ENCODE measurements around the gene PARD3B.

Gene PARD3B

GRCh38 chr2:205337274-205337673, 792.0 kb downstream of the PARD3B start:
- DNase-seq (ENCODE audit: insufficient read length) (no peak), FAIRE-seq (no peak)
- TF ChIP-seq POLR2AphosphoS5 (IDR thresholded peaks at IDR 0.05; ENCODE audit: low read depth, low read length): no peak
- no peak for TF ChIP-seq TAF1 (IDR thresholded peaks at IDR 0.05; ENCODE audit: borderline replicate concordance, low read depth, low read length)
- TF ChIP-seq POLR2A (IDR thresholded peaks at IDR 0.05; ENCODE audit: low read depth, low read length): no peak

- FAIRE-seq (no peak), DNase-seq (ENCODE audit: insufficient read length) (no peak)
- TF ChIP-seq TAF1 (IDR thresholded peaks at IDR 0.05; ENCODE audit: borderline replicate concordance, low read depth, low read length) (no peak), POLR2A (IDR thresholded peaks at IDR 0.05; ENCODE audit: low read depth, low read length) (no peak), POLR2AphosphoS5 (IDR thresholded peaks at IDR 0.05; ENCODE audit: low read depth, low read length) (no peak)
Measured at GRCh38 chr2:205338156-205338555, 792.9 kb downstream of the PARD3B start.

GRCh38 chr2:205343103-205343502, 797.8 kb downstream of the PARD3B start:
- FAIRE-seq (no peak), DNase-seq (ENCODE audit: insufficient read length) (no peak)
- TF ChIP-seq POLR2A (IDR thresholded peaks at IDR 0.05; ENCODE audit: low read depth, low read length) (no peak), TAF1 (IDR thresholded peaks at IDR 0.05; ENCODE audit: borderline replicate concordance, low read depth, low read length) (no peak), POLR2AphosphoS5 (IDR thresholded peaks at IDR 0.05; ENCODE audit: low read depth, low read length) (no peak)

- TF ChIP-seq POLR2AphosphoS5 (IDR thresholded peaks at IDR 0.05; ENCODE audit: low read depth, low read length): no peak
- no peak for DNase-seq (ENCODE audit: insufficient read length)
- FAIRE-seq: no peak
Measured at GRCh38 chr2:205346649-205347048, 801.4 kb downstream of the PARD3B start.

GRCh38 chr2:205347899-205348298, 802.6 kb downstream of the PARD3B start:
- TF ChIP-seq TAF1 (IDR thresholded peaks at IDR 0.05; ENCODE audit: borderline replicate concordance, low read depth, low read length) (no peak), POLR2AphosphoS5 (IDR thresholded peaks at IDR 0.05; ENCODE audit: low read depth, low read length) (no peak), POLR2A (IDR thresholded peaks at IDR 0.05; ENCODE audit: low read depth, low read length) (no peak)
- FAIRE-seq (no peak), DNase-seq (ENCODE audit: insufficient read length) (no peak)

- DNase-seq (ENCODE audit: insufficient read length) (no peak), FAIRE-seq (no peak)
Measured at GRCh38 chr2:205352094-205352493, 806.8 kb downstream of the PARD3B start.

GRCh38 chr2:205352593-205352992, 807.3 kb downstream of the PARD3B start:
- no peak for TF ChIP-seq TAF1 (IDR thresholded peaks at IDR 0.05; ENCODE audit: borderline replicate concordance, low read depth, low read length)
- TF ChIP-seq POLR2A (IDR thresholded peaks at IDR 0.05; ENCODE audit: low read depth, low read length): no peak
- TF ChIP-seq POLR2AphosphoS5 (IDR thresholded peaks at IDR 0.05; ENCODE audit: low read depth, low read length): no peak
- no peak for DNase-seq (ENCODE audit: insufficient read length)
- FAIRE-seq: no peak

More at GRCh38 chr2:205352094-205352493, 806.8 kb downstream of the PARD3B start:
- no peak for TF ChIP-seq POLR2A (IDR thresholded peaks at IDR 0.05; ENCODE audit: low read depth, low read length)
- no peak for TF ChIP-seq POLR2AphosphoS5 (IDR thresholded peaks at IDR 0.05; ENCODE audit: low read depth, low read length)
- TF ChIP-seq TAF1 (IDR thresholded peaks at IDR 0.05; ENCODE audit: borderline replicate concordance, low read depth, low read length): no peak

- FAIRE-seq: no peak
Measured at GRCh38 chr2:205357732-205358131, 812.5 kb downstream of the PARD3B start.

GRCh38 chr2:205358351-205358815, 813.1 kb downstream of the PARD3B start:
- TF ChIP-seq POLR2AphosphoS5 (IDR thresholded peaks at IDR 0.05; ENCODE audit: low read depth, low read length) (no peak), TAF1 (IDR thresholded peaks at IDR 0.05; ENCODE audit: borderline replicate concordance, low read depth, low read length) (no peak), POLR2A (IDR thresholded peaks at IDR 0.05; ENCODE audit: low read depth, low read length) (no peak)
- DNase-seq (ENCODE audit: insufficient read length) (no peak), FAIRE-seq (no peak)

More at GRCh38 chr2:205357732-205358131, 812.5 kb downstream of the PARD3B start:
- DNase-seq (ENCODE audit: insufficient read length): no peak
- TF ChIP-seq TAF1 (IDR thresholded peaks at IDR 0.05; ENCODE audit: borderline replicate concordance, low read depth, low read length) (no peak), POLR2A (IDR thresholded peaks at IDR 0.05; ENCODE audit: low read depth, low read length) (no peak), POLR2AphosphoS5 (IDR thresholded peaks at IDR 0.05; ENCODE audit: low read depth, low read length) (no peak)

GRCh38 chr2:205361272-205361671, 816.0 kb downstream of the PARD3B start:
- DNase-seq (ENCODE audit: insufficient read length): no peak
- TF ChIP-seq POLR2AphosphoS5 (IDR thresholded peaks at IDR 0.05; ENCODE audit: low read depth, low read length) (no peak), TAF1 (IDR thresholded peaks at IDR 0.05; ENCODE audit: borderline replicate concordance, low read depth, low read length) (no peak), POLR2A (IDR thresholded peaks at IDR 0.05; ENCODE audit: low read depth, low read length) (no peak)
- no peak for FAIRE-seq

- TF ChIP-seq TAF1 (IDR thresholded peaks at IDR 0.05; ENCODE audit: borderline replicate concordance, low read depth, low read length) (no peak), POLR2AphosphoS5 (IDR thresholded peaks at IDR 0.05; ENCODE audit: low read depth, low read length) (no peak), POLR2A (IDR thresholded peaks at IDR 0.05; ENCODE audit: low read depth, low read length) (no peak)
- DNase-seq (ENCODE audit: insufficient read length) (no peak), FAIRE-seq (no peak)
Measured at GRCh38 chr2:205361970-205362369, 816.7 kb downstream of the PARD3B start.

- FAIRE-seq: no peak
- DNase-seq (ENCODE audit: insufficient read length): no peak
- TF ChIP-seq POLR2A (IDR thresholded peaks at IDR 0.05; ENCODE audit: low read depth, low read length) (no peak), TAF1 (IDR thresholded peaks at IDR 0.05; ENCODE audit: borderline replicate concordance, low read depth, low read length) (no peak), POLR2AphosphoS5 (IDR thresholded peaks at IDR 0.05; ENCODE audit: low read depth, low read length) (no peak)
Measured at GRCh38 chr2:205364261-205364660, 819.0 kb downstream of the PARD3B start.

Data from GM12892 (cell line).